ENCODE measurements around the gene PIAS1. TPM values are rescaled to one million over a fixed set of nuclear protein-coding genes. Genes with fewer than 3 reads are reported as not detected.
"Not testable (repeated sequence)": the region's sequence is repeated elsewhere in the genome, so short reads cannot be mapped to it uniquely, and the experiment has no call there.

The PIAS1 gene
- total RNA-seq, 1 donor from 2014 or later = 12.0 TPM

DNA sequence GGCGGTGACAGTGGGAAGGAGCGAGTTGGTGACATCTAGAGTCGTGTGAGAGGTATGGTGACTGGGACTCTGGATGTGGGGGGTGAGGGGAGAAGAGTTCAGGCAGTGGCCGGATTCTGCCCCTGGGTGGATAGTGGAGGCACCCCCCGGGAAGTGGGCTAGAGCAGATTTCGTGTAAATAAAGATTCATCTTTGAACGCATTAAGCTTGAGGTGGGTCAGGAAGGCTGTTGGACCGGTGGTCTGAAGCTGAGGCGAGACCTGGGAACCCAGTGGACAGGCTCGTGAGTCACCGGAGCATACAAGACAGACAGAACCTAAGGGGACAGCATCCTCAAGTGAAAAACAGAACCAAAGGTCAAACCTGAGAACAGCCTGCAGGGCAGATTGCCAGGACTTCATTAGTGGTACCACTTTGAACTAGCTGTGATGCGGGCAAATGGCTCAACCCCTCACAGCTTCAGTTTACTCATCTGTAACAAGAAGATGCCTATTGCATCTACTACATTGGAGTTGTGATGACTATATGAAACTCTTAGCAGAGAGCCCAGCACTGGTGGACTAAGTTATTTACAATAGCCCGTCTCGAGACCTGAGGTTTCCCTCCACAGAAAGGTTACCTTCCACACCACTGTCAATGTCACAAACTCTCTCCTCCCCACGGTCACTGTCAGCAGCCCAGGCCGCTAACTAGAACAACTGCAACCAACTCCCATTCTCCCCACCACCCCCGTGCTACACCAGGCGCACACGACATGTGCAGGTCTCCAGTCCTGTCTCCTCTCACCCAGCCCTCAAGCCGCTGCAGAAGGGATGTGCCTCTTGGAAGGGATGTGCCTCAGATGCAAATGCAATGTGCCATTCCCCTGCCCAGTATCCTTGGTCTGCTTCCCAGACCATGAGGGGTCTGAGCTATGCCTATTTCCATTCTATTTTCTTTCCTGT is 176.3 kb downstream of the PIAS1 start:
- TF ChIP-seq, protein P1, sequence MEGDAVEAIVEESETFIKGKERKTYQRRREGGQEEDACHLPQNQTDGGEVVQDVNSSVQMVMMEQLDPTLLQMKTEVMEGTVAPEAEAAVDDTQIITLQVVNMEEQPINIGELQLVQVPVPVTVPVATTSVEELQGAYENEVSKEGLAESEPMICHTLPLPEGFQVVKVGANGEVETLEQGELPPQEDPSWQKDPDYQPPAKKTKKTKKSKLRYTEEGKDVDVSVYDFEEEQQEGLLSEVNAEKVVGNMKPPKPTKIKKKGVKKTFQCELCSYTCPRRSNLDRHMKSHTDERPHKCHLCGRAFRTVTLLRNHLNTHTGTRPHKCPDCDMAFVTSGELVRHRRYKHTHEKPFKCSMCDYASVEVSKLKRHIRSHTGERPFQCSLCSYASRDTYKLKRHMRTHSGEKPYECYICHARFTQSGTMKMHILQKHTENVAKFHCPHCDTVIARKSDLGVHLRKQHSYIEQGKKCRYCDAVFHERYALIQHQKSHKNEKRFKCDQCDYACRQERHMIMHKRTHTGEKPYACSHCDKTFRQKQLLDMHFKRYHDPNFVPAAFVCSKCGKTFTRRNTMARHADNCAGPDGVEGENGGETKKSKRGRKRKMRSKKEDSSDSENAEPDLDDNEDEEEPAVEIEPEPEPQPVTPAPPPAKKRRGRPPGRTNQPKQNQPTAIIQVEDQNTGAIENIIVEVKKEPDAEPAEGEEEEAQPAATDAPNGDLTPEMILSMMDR (conservative IDR thresholded peaks at IDR 0.05; ENCODE audit: low read depth, low read length) = no peak
- H3K4me3 ChIP-seq (ENCODE audit: low read depth, low read length) = peak overlapping the region; percentile 76
- no peak for DNase-seq (ENCODE audit: low read depth)

DNA sequence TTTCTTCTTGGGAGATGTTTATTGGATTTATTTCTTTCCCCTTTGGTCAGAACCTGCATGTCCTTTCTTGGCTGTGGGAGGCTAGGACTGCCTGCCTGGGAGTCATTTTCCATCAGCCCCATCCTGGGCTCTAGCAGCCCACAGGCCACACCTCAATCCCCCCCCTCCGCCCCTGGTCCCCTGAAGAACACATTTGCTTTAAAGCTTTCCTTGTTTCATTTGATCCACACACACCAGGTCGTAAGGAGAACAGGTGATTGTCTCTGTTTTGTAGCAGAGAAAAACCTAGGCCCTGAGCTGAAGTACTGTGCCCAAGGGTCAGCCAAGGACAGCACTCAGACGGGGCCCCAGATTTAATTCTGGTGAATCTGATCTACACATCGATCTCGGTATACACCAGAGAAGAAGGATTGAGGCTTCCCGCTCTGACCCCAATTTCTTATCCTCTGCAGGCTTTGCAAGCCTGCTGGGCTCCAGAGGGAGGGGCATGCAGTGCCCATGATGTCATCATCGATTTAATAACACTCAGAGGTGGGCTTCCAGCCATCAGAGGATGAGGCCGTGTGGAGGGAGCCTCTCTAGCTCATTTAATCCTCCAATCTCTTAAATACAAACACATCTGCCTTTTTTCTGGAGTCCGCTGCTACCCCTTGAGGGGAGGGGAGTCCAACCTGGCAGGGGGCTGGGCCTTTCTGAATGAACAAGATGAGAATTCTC is 177.1 kb downstream of the PIAS1 start:
- TF ChIP-seq, protein P1 (conservative IDR thresholded peaks at IDR 0.05; ENCODE audit: low read depth, low read length) = no peak
- no peak overlapping the region for H3K4me3 ChIP-seq (ENCODE audit: low read depth, low read length)
- no peak for DNase-seq (ENCODE audit: low read depth)

DNA sequence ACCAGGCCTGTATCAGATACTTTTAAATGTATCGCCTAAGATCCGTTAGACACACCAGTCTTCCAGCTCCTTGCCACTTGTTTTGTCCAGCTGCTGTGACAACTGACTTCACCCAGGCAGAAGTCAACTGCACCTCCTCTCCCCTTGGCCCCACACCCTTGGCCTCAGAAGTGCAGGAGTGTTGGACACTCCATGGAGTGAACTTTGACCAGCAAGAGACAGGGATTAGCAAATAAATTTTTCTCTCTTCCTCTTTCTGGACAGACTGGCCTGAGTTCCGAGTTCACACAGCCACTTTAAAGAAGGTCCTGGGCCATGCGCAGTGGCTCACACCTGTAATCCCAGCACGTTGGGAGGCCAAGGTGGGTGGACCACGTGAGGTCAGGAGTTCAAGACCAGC is 178.3 kb downstream of the PIAS1 start:
- no peak for DNase-seq (ENCODE audit: low read depth)
- H3K4me3 ChIP-seq (ENCODE audit: low read depth, low read length) = no peak overlapping the region
- TF ChIP-seq, protein P1 (conservative IDR thresholded peaks at IDR 0.05; ENCODE audit: low read depth, low read length) = no peak

DNA sequence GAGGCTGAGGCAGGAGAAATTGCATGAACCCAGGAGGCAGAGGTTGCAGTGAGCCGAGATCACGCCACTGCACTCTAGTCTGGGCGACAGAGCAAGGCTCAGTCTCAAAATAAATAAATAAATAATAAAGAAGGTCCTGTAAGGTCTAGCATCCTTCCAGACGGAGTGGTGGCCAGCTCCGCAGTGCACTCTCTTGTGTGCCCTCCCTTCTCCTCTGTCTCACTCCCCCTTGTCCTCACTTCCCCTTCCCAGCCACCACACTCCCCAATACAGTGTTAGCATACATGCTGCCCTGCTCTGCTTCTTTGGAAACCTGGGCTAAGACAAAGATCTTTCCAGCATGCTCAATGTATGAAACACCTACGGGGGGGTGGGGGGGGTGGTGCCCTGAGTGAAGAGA is 178.8 kb downstream of the PIAS1 start:
- TF ChIP-seq, protein P1 (conservative IDR thresholded peaks at IDR 0.05; ENCODE audit: low read depth, low read length) = no peak
- H3K4me3 ChIP-seq (ENCODE audit: low read depth, low read length) = no peak overlapping the region
- no peak for DNase-seq (ENCODE audit: low read depth)

DNA sequence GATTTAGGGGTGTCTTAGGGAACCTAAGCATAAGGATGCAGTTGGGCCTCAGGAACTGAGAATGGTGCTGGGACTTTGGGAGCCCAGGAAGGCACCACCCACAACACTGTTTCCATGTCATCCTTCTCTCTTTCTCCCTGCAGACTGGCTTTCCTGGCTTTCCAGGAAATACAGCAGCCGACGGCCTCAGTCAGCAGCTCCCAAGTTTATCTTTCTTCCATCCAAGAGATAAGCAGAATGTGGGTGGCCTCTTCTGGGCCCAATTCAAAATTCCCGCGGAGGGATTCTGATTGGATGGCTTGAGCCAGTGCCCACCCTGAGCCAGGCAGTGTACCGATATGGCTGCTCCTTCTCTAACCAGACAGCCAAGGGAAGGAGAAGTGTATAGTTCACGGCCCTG is 179.9 kb downstream of the PIAS1 start:
- TF ChIP-seq, protein P1 (conservative IDR thresholded peaks at IDR 0.05; ENCODE audit: low read depth, low read length) = no peak
- no peak for DNase-seq (ENCODE audit: low read depth)
- H3K4me3 ChIP-seq (ENCODE audit: low read depth, low read length) = no peak overlapping the region

DNA sequence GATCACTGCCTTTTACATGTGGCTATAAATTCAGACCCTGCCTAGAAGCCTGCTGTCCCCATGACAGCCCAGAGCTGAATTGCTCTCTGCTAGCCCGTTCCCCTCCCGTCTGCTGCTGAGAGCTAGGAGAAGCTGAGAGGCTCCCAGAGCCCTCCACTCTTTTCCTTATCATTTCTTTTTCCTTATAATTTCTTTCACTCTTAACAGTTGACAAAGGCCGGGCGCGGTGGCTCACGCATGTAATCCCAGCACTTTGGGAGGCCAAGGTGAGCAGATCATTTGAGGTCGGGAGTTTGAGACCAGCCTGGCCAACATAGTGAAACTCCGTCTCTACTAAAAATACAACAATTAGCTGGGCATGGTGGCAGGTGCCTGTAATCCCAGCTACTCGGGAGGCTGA is 180.4 kb downstream of the PIAS1 start:
- not testable (repeated sequence) for H3K4me3 ChIP-seq (ENCODE audit: low read depth, low read length); DNase-seq (ENCODE audit: low read depth)

DNA sequence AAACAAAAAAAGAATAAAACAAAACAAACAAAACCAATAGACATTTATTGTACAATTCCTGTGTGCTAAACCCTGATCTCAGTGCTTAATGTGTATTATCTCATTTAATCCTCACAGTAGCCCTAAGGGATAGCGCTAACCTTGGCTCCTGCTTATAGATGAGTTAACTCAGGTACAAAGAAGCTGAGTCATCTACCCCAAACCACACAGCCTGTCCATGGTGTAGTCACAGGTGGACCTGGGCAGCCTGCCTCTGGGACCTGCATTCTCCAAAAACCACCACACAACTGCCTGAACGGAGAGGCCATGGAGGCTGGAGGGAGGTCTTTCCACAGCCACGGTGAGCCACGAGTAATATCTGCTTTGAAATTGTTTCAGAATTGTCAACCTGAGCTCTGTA is 180.9 kb downstream of the PIAS1 start:
- no peak overlapping the region for H3K4me3 ChIP-seq (ENCODE audit: low read depth, low read length)
- no peak for DNase-seq (ENCODE audit: low read depth)
- TF ChIP-seq, protein P1 (conservative IDR thresholded peaks at IDR 0.05; ENCODE audit: low read depth, low read length) = no peak
